H1 (cell line): ENCODE results near the gene TEX38. TPM values are rescaled to one million over a fixed set of nuclear protein-coding genes. Genes with fewer than 3 reads are reported as not detected.

Experiments used
- CTCF ChIA-PET: fragments of 300-600 bp; sonication (Branson Sonifier 250); formaldehyde crosslinking; loops from one replicate; lab custom pipeline; 2021; ENCODE audit not compliant: partially characterized antibody; lab: Charles Lee
- POLR2A ChIA-PET: fragments of 300-600 bp; sonication (Branson Sonifier 250); formaldehyde crosslinking; loops from one replicate; lab custom pipeline; 2021; ENCODE audit warnings: inconsistent platforms; ENCODE audit not compliant: partially characterized antibody; lab: Charles Lee
- DNase-seq, 2 experiments: peaks; one replicate each; pipeline versions ENCODE4 v3.0.0 to v3.0.0-alpha.2; 2010 to 2022; ENCODE audit warnings: low spot score in 2 of 2, low read depth in 1 of 2, mixed read lengths in 1 of 2
- FAIRE-seq: peaks from 2 replicates; lab custom pipeline; 2011; peaks lifted over from hg19 to GRCh38; lab: Jason Lieb, UNC
- H2AFZ ChIP-seq: 2 replicates; pipeline ENCODE4 v1.8.1; 2012; ENCODE audit warnings: low read length, inconsistent platforms
- H2AK5ac ChIP-seq: 2 replicates; pipeline ENCODE4 v1.6.1; 2013; ENCODE audit warnings: low read depth, low read length
- H2BK120ac ChIP-seq: replicated peaks from 2 replicates; pipeline ENCODE3; 2013; ENCODE audit warnings: low read depth, low read length, inconsistent platforms
- H2BK12ac ChIP-seq: 2 replicates; pipeline ENCODE4 v1.6.1; 2013; ENCODE audit warnings: low read depth, low read length
- H2BK15ac ChIP-seq: 2 replicates; pipeline ENCODE4 v1.6.1; 2013; ENCODE audit warnings: low read length
- H2BK20ac ChIP-seq: 2 replicates; pipeline ENCODE4 v1.6.1; 2013; ENCODE audit warnings: low read length
- H2BK5ac ChIP-seq: 2 replicates; pipeline ENCODE4 v1.6.1; 2013; ENCODE audit warnings: low read depth, low read length
- H3K14ac ChIP-seq: 2 replicates; pipeline ENCODE4 v1.6.1; 2013; ENCODE audit warnings: inconsistent platforms; ENCODE audit not compliant: insufficient read length
- H3K18ac ChIP-seq: 2 replicates; pipeline ENCODE4 v1.6.1; 2013; ENCODE audit warnings: low read length; ENCODE audit errors: extremely low read depth
- H3K23ac ChIP-seq: 2 replicates; pipeline ENCODE4 v1.6.1; 2013; ENCODE audit warnings: inconsistent platforms; ENCODE audit not compliant: insufficient read length
- H3K23me2 ChIP-seq: 2 replicates; pipeline ENCODE4 v1.6.1; 2013; ENCODE audit warnings: low read depth, low read length
- H3K27ac ChIP-seq: 2 replicates; pipeline ENCODE4 v1.6.1; 2011; ENCODE audit warnings: low read depth, low read length, inconsistent platforms
- H3K27me3 ChIP-seq, 4 experiments: replicated peaks in 1 of 4; 1 replicate in 1 of 4; 2 replicates in 3 of 4; pipeline versions ENCODE4 v1.6.1 to v1.8.1; 2011 to 2013; ENCODE audit warnings: low read length in 3 of 4, mild to moderate bottlenecking in 3 of 4, inconsistent platforms in 2 of 4, mixed read lengths in 2 of 4, moderate library complexity in 1 of 4; ENCODE audit not compliant: control insufficient read depth in 3 of 4, insufficient read depth in 3 of 4; ENCODE audit errors: extremely low read depth in 1 of 4
- H3K36me3 ChIP-seq, 4 experiments: 2 replicates each; pipeline versions ENCODE4 v1.6.1 to v1.8.1; 2011 to 2013; ENCODE audit warnings: mild to moderate bottlenecking in 4 of 4, low read length in 3 of 4, moderate library complexity in 2 of 4, control low read depth in 1 of 4, inconsistent platforms in 1 of 4; ENCODE audit not compliant: insufficient read depth in 4 of 4, control insufficient read depth in 2 of 4
- H3K4ac ChIP-seq: replicated peaks from 2 replicates; pipeline ENCODE3; 2013; ENCODE audit warnings: low read length, low read depth, mixed read lengths, inconsistent platforms; ENCODE audit not compliant: insufficient read length
- H3K4me1 ChIP-seq, 4 experiments: replicated peaks in 1 of 4; 1 replicate in 1 of 4; 2 replicates in 3 of 4; pipeline versions ENCODE4 v1.6.1 to v1.8.1; 2011 to 2013; ENCODE audit warnings: low read length in 3 of 4, inconsistent platforms in 2 of 4, mixed read lengths in 1 of 4; ENCODE audit not compliant: insufficient read depth in 4 of 4, control insufficient read depth in 3 of 4
- H3K4me2 ChIP-seq, 2 experiments: 2 replicates each; pipeline versions ENCODE4 v1.6.1 to v1.8.1; 2011 to 2013; ENCODE audit warnings: low read depth in 2 of 2, low read length in 2 of 2, control low read depth in 1 of 2, inconsistent platforms in 1 of 2, mild to moderate bottlenecking in 1 of 2; ENCODE audit not compliant: insufficient read depth in 1 of 2
- H3K4me3 ChIP-seq, 4 experiments: fragments of 200-600, 300-600 bp in 1 of 4; sonication (generic), shearing (Covaris generic), sonication (Bioruptor Twin) in 1 of 4; 2 replicates each; pipeline versions ENCODE4 v1.5.1 to v1.8.1; 2011 to 2016; ENCODE audit warnings: low read length in 4 of 4, low read depth in 3 of 4, control low read depth in 2 of 4, inconsistent platforms in 2 of 4, mild to moderate bottlenecking in 2 of 4, mixed read lengths in 1 of 4, moderate library complexity in 1 of 4; ENCODE audit not compliant: insufficient read depth in 2 of 4; ENCODE audit errors: extremely low read depth in 1 of 4
- H3K56ac ChIP-seq: replicated peaks from 2 replicates; pipeline ENCODE3; 2013; ENCODE audit warnings: low read depth, mild to moderate bottlenecking, mixed read lengths, low read length, inconsistent platforms; ENCODE audit not compliant: insufficient read length
- H3K79me1 ChIP-seq: 2 replicates; pipeline ENCODE4 v1.6.1; 2013; ENCODE audit warnings: low read depth, low read length, control low read depth
- H3K79me2 ChIP-seq, 2 experiments: 2 replicates each; pipeline versions ENCODE4 v1.6.1 to v1.8.1; 2012 to 2013; ENCODE audit warnings: low read length in 2 of 2, mild to moderate bottlenecking in 2 of 2, inconsistent platforms in 1 of 2; ENCODE audit not compliant: insufficient read depth in 2 of 2, control insufficient read depth in 1 of 2
- H3K9ac ChIP-seq, 4 experiments: replicated peaks in 1 of 4; 1 replicate in 1 of 4; 2 replicates in 3 of 4; pipeline versions ENCODE4 v1.6.1 to v1.8.1; 2011 to 2013; ENCODE audit warnings: low read depth in 3 of 4, low read length in 3 of 4, control low read depth in 2 of 4, mild to moderate bottlenecking in 2 of 4, moderate library complexity in 2 of 4, inconsistent platforms in 1 of 4; ENCODE audit errors: extremely low read depth in 1 of 4
- H3K9me3 ChIP-seq, 2 experiments: 2 replicates each; pipeline versions ENCODE4 v1.6.1 to v1.8.1; 2012 to 2013; ENCODE audit warnings: mild to moderate bottlenecking in 2 of 2, moderate library complexity in 2 of 2, control low read depth in 1 of 2, inconsistent platforms in 1 of 2, low read depth in 1 of 2, low read length in 1 of 2, mixed read lengths in 1 of 2; ENCODE audit not compliant: insufficient read depth in 2 of 2
- H4K20me1 ChIP-seq, 2 experiments: replicated peaks in 1 of 2; 2 replicates each; pipeline versions ENCODE3 to v1.8.1; 2011 to 2013; ENCODE audit warnings: inconsistent platforms in 2 of 2, low read length in 2 of 2, mild to moderate bottlenecking in 1 of 2; ENCODE audit not compliant: insufficient read depth in 2 of 2, control insufficient read depth in 1 of 2
- H4K5ac ChIP-seq: 2 replicates; pipeline ENCODE4 v1.6.1; 2013; ENCODE audit warnings: low read length, low read depth, mixed read lengths, inconsistent platforms; ENCODE audit not compliant: insufficient read length
- H4K8ac ChIP-seq: 2 replicates; pipeline ENCODE4 v1.8.0; 2013; ENCODE audit warnings: mild to moderate bottlenecking, moderate library complexity, low read length, inconsistent platforms; ENCODE audit not compliant: insufficient read depth; ENCODE audit errors: extremely low read depth
- H4K91ac ChIP-seq: replicated peaks from 2 replicates; pipeline ENCODE3; 2013; ENCODE audit warnings: low read length, mixed read lengths, inconsistent platforms; ENCODE audit not compliant: insufficient read length
- ASH2L ChIP-seq: fragments of 200-600, 300-600 bp; sonication (generic); IDR thresholded peaks from one replicate; pipeline ENCODE4 v1.7.1; 2017; ENCODE audit warnings: low read length
- BCL11A ChIP-seq, 2 experiments: IDR thresholded peaks; one replicate each; pipeline ENCODE4 v1.6.1; 2011; ENCODE audit warnings: low read depth in 2 of 2, low read length in 2 of 2, mild to moderate bottlenecking in 2 of 2
- EGR1 ChIP-seq: IDR thresholded peaks from 2 replicates; pipeline ENCODE4 v1.6.1; 2011; ENCODE audit warnings: low read depth, low read length, borderline replicate concordance
- EP300 ChIP-seq, 2 experiments: IDR thresholded peaks; 1 replicate in 1 of 2; 2 replicates in 1 of 2; pipeline ENCODE4 v1.6.1; 2011 to 2012; ENCODE audit warnings: low read depth in 2 of 2, low read length in 2 of 2, mild to moderate bottlenecking in 2 of 2, borderline replicate concordance in 1 of 2, inconsistent platforms in 1 of 2, moderate library complexity in 1 of 2
- GABPA ChIP-seq: IDR thresholded peaks from 2 replicates; pipeline ENCODE4 v1.6.1; 2011; ENCODE audit warnings: mild to moderate bottlenecking, low read length, moderate library complexity, borderline replicate concordance; ENCODE audit not compliant: insufficient read depth
- HDAC6 ChIP-seq: IDR thresholded peaks from one replicate; pipeline ENCODE4 v1.7.1; 2012; ENCODE audit warnings: low read depth, mild to moderate bottlenecking, inconsistent platforms, low read length, moderate library complexity
- NRF1 ChIP-seq: IDR thresholded peaks from 2 replicates; pipeline ENCODE4 v1.6.1; 2011; ENCODE audit warnings: mild to moderate bottlenecking, low read depth, low read length, improper control_type of control experiment
- RBBP5 ChIP-seq: IDR thresholded peaks from 2 replicates; pipeline ENCODE4 v1.7.1; 2012; ENCODE audit warnings: low read depth, mild to moderate bottlenecking, inconsistent platforms, low read length, moderate library complexity, borderline replicate concordance
- SP2 ChIP-seq: IDR thresholded peaks from 2 replicates; pipeline ENCODE4 v1.6.1; 2012; ENCODE audit warnings: mild to moderate bottlenecking, low read length, inconsistent platforms
- polyA plus RNA-seq, 7 experiments: library from polyadenylated mRNA; depleted of rRNA in 3 of 7; stranded (reverse) in 5 of 7; unstranded in 2 of 7; fragments of >200 nt in 5 of 7; fragments of 200-250 nt in 2 of 7; gene quantifications; 1 replicate in 5 of 7; 2 replicates in 1 of 7; 4 replicates in 1 of 7; pipeline versions ENCODE4 v1.2.1 to v1.2.3, GENCODE V29; 2011 to 2013; ENCODE audit warnings: missing spikeins in 2 of 7, mixed read lengths in 2 of 7
- total RNA-seq: library from RNA; stranded (reverse); fragmentation: NEBNext Ultra II Directional; extraction: Animal tissue kit (Norgen Biotek cat#: 25700); gene quantifications from 2 replicates; pipeline ENCODE4 v1.2.1, GENCODE V29; 2021

TEX38 gene
- total and polyA plus RNA-seq, 2 of the 8 experiments (the other 6 are each of a cell fraction or from before 2014, with no cell fraction given), result 0.33 TPM; not detected in 1

- Histone ChIP-seq H4K91ac (no peak overlapping the region), H2AFZ (no peak overlapping the region), H3K4ac (no peak overlapping the region), H3K9ac (no peak overlapping the region), H3K9me3 (no peaks in the 10 kb centered on the region), H3K4me2 (no peak overlapping the region), H2BK20ac (no peak overlapping the region), H2BK12ac (no peak overlapping the region), H4K5ac (no peak overlapping the region), H3K79me1 (no peaks in the 10 kb centered on the region), H3K56ac (no peak overlapping the region), H2BK15ac (no peak overlapping the region), H2BK120ac (no peak overlapping the region), H4K20me1 (no peaks in the 10 kb centered on the region), H3K23ac (no peak overlapping the region), H2AK5ac (no peak overlapping the region), H3K14ac (no peak overlapping the region), H3K79me2 (no peaks in the 10 kb centered on the region), H3K27ac (no peak overlapping the region), H2BK5ac (no peak overlapping the region), H3K4me1 (no peaks in the 10 kb centered on the region), H3K27me3 (no peaks in the 10 kb centered on the region), H3K4me3 (no peak overlapping the region), H4K8ac (no peak overlapping the region), H3K23me2 (no peaks in the 10 kb centered on the region), H3K36me3 (peaks cover 0 to 3% (median 0%) of the 10 kb centered on the region in 4 experiments; a peak in 2 of 8 replicates)
- FAIRE-seq (no peak), DNase-seq (no peak)
- POLR2A ChIA-PET, result interaction anchor here (0.8 to 2.6 kb wide), 5 partner anchors 8 to 64 kb away, joined by 3 to 10 read pairs (median 3); partner anchors contain the start of gene MOB3C
- CTCF ChIA-PET, result interaction anchor here (1.2 kb wide), 1 partner anchor 41 kb away, joined by 4 read pairs; no protein-coding TSS in a partner anchor
- TF ChIP-seq HDAC6, result no peak
- no peak for TF ChIP-seq ASH2L
- TF ChIP-seq EGR1, result no peak
- no peak for TF ChIP-seq EP300 (IDR thresholded peaks at IDR 0.05; ENCODE audit: borderline replicate concordance in 1 of 2, low read depth in 2 of 2, low read length in 2 of 2)
- no peak for TF ChIP-seq BCL11A (IDR thresholded peaks at IDR 0.05; ENCODE audit: low read depth in 2 of 2, low read length in 2 of 2)
- no peak for TF ChIP-seq GABPA
- no peak for TF ChIP-seq NRF1
- TF ChIP-seq RBBP5, result no peak
- TF ChIP-seq SP2, result no peak
- TF ChIP-seq, all 59 proteins: peak for 0
- H3K18ac ChIP-seq, result no peak overlapping the region
Observed at GRCh38 chr1:46642115-46642680, 29.5 kb upstream of the TEX38 start.
